C4-2B (cell line): Measurements from ENCODE around the gene CRIP3.

ENCODE experiments used
- H3K27ac ChIP-seq: fragments of 450-650 bp; 2 replicates; pipeline ENCODE4 v1.5.1; 2017
- ZFX ChIP-seq: fragments of 450-650 bp; IDR thresholded peaks from 2 replicates; pipeline ENCODE4 v1.6.1; 2017
- TF ChIP-seq, protein P1 (sequence below): fragments of 450-650 bp; conservative IDR thresholded peaks from 2 replicates; pipeline ENCODE4 v1.5.1; 2017; ENCODE audit warnings: mild to moderate bottlenecking

The CRIP3 gene

DNA sequence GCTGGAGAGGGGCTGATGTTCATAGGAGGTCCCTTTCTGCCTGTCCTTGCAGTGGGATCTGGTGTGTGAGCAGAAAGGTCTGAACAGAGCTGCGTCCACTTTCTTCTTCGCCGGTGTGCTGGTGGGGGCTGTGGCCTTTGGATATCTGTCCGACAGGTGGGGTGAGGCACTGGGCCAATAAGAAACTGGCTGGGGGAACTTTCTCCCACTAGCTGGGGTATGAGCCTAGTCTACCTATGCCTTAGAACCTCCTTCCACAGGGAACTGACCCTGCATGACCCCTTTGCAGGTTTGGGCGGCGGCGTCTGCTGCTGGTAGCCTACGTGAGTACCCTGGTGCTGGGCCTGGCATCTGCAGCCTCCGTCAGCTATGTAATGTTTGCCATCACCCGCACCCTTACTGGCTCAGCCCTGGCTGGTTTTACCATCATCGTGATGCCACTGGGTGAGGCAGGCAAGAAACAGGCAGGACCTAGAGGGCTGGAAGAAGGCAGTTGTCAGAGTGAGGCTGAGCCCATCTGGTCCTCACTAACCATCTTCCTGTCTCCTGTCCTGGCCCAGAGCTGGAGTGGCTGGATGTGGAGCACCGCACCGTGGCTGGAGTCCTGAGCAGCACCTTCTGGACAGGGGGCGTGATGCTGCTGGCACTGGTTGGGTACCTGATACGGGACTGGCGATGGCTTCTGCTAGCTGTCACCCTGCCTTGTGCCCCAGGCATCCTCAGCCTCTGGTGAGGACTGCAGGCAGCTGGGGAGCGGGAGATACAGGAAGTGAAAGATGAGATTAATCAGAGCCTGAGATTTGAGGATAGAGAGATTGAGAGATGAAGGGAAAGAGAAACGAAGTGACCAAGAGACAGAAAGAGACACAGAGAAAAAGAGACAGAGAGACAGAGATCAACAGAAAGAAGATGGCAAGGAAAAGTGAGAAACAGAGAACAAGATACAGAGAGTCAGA is 9.0 kb downstream of the CRIP3 start:
- no peak for TF ChIP-seq ZFX
- TF ChIP-seq, protein P1, sequence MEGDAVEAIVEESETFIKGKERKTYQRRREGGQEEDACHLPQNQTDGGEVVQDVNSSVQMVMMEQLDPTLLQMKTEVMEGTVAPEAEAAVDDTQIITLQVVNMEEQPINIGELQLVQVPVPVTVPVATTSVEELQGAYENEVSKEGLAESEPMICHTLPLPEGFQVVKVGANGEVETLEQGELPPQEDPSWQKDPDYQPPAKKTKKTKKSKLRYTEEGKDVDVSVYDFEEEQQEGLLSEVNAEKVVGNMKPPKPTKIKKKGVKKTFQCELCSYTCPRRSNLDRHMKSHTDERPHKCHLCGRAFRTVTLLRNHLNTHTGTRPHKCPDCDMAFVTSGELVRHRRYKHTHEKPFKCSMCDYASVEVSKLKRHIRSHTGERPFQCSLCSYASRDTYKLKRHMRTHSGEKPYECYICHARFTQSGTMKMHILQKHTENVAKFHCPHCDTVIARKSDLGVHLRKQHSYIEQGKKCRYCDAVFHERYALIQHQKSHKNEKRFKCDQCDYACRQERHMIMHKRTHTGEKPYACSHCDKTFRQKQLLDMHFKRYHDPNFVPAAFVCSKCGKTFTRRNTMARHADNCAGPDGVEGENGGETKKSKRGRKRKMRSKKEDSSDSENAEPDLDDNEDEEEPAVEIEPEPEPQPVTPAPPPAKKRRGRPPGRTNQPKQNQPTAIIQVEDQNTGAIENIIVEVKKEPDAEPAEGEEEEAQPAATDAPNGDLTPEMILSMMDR = no peak
- no peak overlapping the region for H3K27ac ChIP-seq

DNA sequence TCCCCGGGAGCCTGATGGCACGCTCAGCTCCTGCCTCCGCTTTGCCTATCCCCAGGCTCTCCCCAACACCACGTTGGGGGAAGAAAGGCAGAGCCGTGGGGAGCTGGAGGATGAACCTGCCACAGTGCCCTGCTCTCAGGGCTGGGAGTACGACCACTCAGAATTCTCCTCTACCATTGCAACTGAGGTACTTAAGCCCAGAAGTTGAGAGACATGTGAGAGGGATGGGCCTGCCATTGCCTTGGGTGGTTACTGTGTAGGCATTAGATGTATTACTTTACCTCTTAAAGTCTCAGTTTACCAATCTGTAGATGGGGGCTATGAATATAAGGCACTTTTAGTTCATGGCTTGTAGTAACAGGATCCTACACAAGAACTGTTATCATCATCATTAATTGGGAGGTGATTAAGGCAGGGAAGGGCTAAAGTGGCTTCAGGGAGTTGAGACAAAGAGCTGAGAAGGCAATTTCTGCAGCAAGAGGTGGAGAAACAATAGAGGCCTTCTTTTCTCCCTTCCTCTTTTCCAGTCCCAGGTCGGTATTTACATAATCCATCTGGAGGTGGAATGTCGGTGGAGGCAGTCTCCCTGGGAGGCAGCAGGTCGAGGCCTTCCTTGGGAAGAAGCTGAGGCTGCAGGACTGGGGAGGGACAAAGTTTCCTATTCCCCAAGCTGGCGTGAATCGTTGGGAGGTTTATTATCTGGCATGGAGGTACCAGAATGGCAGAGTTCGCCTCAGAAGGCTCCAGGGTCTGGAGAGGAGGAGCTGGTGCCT is 9.9 kb downstream of the CRIP3 start:
- no peak overlapping the region for H3K27ac ChIP-seq
- no peak for TF ChIP-seq ZFX
- TF ChIP-seq, protein P1 = no peak

DNA sequence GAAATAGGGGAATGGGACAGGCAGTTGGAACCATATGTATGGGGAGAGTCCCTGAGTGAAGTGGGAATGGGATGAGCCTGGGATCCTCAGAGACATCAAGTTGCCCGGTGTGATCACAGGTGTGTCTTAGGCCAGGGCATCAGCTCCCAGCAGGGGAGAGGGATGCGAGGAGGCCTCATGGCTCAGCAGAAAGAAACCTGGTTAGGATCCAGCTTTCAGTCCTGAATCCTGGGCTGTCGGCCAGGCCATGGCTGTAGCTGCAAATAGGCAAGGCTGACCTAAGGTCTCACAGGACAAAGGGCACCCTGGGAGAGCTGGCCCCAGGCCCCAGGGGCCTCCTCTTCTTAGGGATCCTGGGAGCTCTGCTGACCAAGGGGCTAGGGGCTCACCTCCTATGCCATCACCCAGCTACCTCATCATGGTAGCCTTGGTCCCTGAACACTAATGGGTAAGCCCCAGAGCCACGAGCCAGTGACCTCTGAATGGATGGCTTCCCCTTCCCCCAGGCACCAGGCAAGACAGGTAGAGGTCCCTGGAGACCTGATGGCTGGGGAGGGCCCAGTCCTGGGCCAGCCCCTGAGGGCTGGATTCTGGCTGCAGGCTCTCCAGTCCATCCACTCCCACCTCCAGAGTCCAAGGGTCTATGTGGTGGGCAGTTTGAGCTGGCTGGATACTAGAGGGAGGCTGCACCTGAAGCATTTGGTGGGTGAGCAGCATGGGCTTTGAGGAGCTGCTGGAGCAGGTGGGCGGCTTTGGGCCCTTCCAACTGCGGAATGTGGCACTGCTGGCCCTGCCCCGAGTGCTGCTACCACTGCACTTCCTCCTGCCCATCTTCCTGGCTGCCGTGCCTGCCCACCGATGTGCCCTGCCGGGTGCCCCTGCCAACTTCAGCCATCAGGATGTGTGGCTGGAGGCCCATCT is 10.7 kb downstream of the CRIP3 start, which contains the start of gene SLC22A7:
TSS of gene SLC22A7 (plus strand) at position 617 of the 921 bp plus-strand sequence. CDS start at position 716, 99 bp downstream.
- TF ChIP-seq ZFX = no peak
- TF ChIP-seq, protein P1 = no peak
- peak within 1 kb of the TSS; percentile 6; the same call in 1 of the 2 replicates for H3K27ac ChIP-seq

DNA sequence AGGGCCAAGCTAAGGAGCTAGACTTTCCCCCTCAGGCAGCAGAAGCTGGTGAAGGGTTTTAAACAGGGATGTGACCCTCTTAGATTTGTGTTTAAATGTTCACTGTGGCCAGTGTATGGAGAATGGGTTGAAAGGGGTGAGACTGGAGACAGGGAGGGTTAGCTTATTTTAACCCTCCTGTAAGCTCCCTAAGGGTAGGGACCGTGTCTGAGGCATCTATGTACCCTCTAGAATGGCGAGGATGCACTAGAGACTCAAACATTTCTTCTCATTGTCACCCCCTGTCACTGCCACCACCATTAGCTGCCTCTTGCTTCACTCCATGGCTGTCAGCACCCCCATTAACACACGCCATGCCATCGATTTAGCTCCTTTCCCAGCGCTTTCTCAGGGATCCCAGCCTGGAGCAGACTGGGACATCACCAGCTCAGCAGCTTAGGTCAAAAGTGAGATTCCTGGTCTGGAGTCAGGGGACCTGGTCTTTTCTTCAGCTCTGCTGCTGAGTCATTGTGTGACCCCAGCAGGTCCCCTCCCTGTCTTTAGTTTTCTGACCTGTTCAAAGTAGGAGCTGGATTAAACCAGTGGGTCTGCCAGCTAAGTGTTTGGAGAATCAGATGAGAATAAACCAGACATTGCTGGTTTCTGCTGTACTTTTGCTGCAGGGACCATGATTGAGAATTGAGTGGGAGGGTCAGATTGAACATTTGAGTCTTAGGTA is 11.7 kb downstream of the CRIP3 start:
- no peak for TF ChIP-seq ZFX
- TF ChIP-seq, protein P1 = no peak
- no peak overlapping the region for H3K27ac ChIP-seq

DNA sequence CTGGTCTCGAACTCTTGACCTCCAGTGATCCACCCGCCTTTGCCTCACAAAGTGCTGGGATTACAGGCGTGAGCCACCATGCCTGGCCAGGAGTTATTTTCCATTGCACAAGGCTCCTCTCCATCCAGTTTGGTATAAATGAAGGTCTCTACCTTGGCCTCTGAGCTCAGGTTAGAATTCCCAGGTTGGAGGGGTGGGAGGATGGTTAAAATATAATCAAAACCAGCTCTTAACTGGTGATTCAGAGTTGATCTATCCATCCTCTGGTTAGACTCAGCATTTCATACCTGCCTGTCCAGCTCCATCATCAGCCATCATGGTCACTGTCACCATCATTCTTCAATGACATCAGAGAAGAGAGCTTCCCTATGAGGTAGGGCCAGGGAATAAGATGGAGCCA is 13.2 kb downstream of the CRIP3 start:
- H3K27ac ChIP-seq = no peak overlapping the region
- TF ChIP-seq ZFX = no peak
- TF ChIP-seq, protein P1 = no peak

DNA sequence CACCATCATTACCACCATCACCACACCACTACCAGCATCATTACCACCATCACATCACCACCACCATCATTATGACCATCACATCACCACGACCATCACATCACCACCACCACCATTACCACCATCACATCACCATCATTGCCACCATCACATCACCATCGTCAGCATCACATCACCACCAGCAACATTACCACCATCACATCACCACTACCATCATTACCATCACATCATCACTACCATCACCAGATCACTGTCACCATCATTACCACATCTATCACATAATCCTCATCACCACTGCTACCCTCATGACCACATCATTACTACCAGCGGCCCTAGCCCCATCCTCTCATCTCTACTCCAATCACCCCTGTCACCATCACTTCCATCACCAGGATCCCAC is 14.1 kb downstream of the CRIP3 start:
- H3K27ac ChIP-seq = no peak overlapping the region
- TF ChIP-seq, protein P1 = no peak
- TF ChIP-seq ZFX = no peak
